ENCODE measurements around the gene CLDN2.

Gene CLDN2

GRCh38 chrX:106917830-106918500 lies 2.2 kb upstream of the CLDN2 start:
- in situ Hi-C loops (cut with HindIII; ENCODE audit: low sequenced_read_pairs) = no loop called here

- in situ Hi-C loops (cut with HindIII; ENCODE audit: low sequenced_read_pairs) = no loop called here
Observed at GRCh38 chrX:106921637-106922036, 1.4 kb downstream of the CLDN2 start.

- in situ Hi-C loops (cut with HindIII; ENCODE audit: low sequenced_read_pairs) = no loop called here
Observed at GRCh38 chrX:106927023-106927422, 6.8 kb downstream of the CLDN2 start.

- in situ Hi-C loops (cut with HindIII; ENCODE audit: low sequenced_read_pairs) = no loop called here
Observed at GRCh38 chrX:106927700-106928099, 7.5 kb downstream of the CLDN2 start.

- in situ Hi-C loops (cut with HindIII; ENCODE audit: low sequenced_read_pairs) = no loop called here
Observed at GRCh38 chrX:106928227-106928626, 8.0 kb downstream of the CLDN2 start.

GRCh38 chrX:106931831-106932491 lies 11.8 kb downstream of the CLDN2 start:
- in situ Hi-C loops (cut with HindIII; ENCODE audit: low sequenced_read_pairs) = no loop called here

- in situ Hi-C loops (cut with HindIII; ENCODE audit: low sequenced_read_pairs) = no loop called here
Observed at GRCh38 chrX:106932492-106932923, 12.3 kb downstream of the CLDN2 start.

GRCh38 chrX:106932960-106933537 lies 12.8 kb downstream of the CLDN2 start:
- in situ Hi-C loops (cut with HindIII; ENCODE audit: low sequenced_read_pairs) = no loop called here

GRCh38 chrX:106933538-106933961 lies 13.3 kb downstream of the CLDN2 start:
- in situ Hi-C loops (cut with HindIII; ENCODE audit: low sequenced_read_pairs) = no loop called here

GRCh38 chrX:106935175-106935574 lies 15.0 kb downstream of the CLDN2 start:
- in situ Hi-C loops (cut with HindIII; ENCODE audit: low sequenced_read_pairs) = no loop called here

- in situ Hi-C loops (cut with HindIII; ENCODE audit: low sequenced_read_pairs) = no loop called here
Observed at GRCh38 chrX:106936246-106936645, 16.0 kb downstream of the CLDN2 start.

GRCh38 chrX:106939566-106939965 lies 19.4 kb downstream of the CLDN2 start:
- in situ Hi-C loops (cut with HindIII; ENCODE audit: low sequenced_read_pairs) = no loop called here

GRCh38 chrX:106940068-106940467 lies 19.9 kb downstream of the CLDN2 start:
- in situ Hi-C loops (cut with HindIII; ENCODE audit: low sequenced_read_pairs) = no loop called here

GRCh38 chrX:106946464-106946863 lies 26.3 kb downstream of the CLDN2 start:
- in situ Hi-C loops (cut with HindIII; ENCODE audit: low sequenced_read_pairs) = no loop called here

- in situ Hi-C loops (cut with HindIII; ENCODE audit: low sequenced_read_pairs) = no loop called here
Observed at GRCh38 chrX:106948641-106949040, 28.4 kb downstream of the CLDN2 start.

GRCh38 chrX:106949366-106949765 lies 29.2 kb downstream of the CLDN2 start:
- in situ Hi-C loops (cut with HindIII; ENCODE audit: low sequenced_read_pairs) = no loop called here

- in situ Hi-C loops (cut with HindIII; ENCODE audit: low sequenced_read_pairs) = no loop called here
Observed at GRCh38 chrX:106950381-106950780, 30.2 kb downstream of the CLDN2 start.

- in situ Hi-C loops (cut with HindIII; ENCODE audit: low sequenced_read_pairs) = no loop called here
Observed at GRCh38 chrX:106951230-106951629, 31.0 kb downstream of the CLDN2 start.

- in situ Hi-C loops (cut with HindIII; ENCODE audit: low sequenced_read_pairs) = no loop called here
Observed at GRCh38 chrX:106952089-106952488, 31.9 kb downstream of the CLDN2 start.

- in situ Hi-C loops (cut with HindIII; ENCODE audit: low sequenced_read_pairs) = no loop called here
Observed at GRCh38 chrX:106952538-106952937, 32.3 kb downstream of the CLDN2 start.

- in situ Hi-C loops (cut with HindIII; ENCODE audit: low sequenced_read_pairs) = no loop called here
Observed at GRCh38 chrX:106952988-106953387, 32.8 kb downstream of the CLDN2 start.

GRCh38 chrX:106954041-106954440 lies 33.8 kb downstream of the CLDN2 start:
- in situ Hi-C loops (cut with HindIII; ENCODE audit: low sequenced_read_pairs) = no loop called here

Measured in DLD1 (cell line).